PC-9 (cell line): ENCODE results near the gene WDR72. TPM values are rescaled to one million over a fixed set of nuclear protein-coding genes. Genes with fewer than 3 reads are reported as not detected.

Source experiments
- BruUV-seq: library from RNA; stranded (reverse); fragments of 400-500 nt; replicated peaks from 2 replicates; lab custom pipeline; 2021; lab: Mats Ljungman, UMichigan
- CTCF ChIA-PET: fragments of 300-600 bp; sonication (Branson Sonifier 250); formaldehyde crosslinking; loops from one replicate; lab custom pipeline; 2022; ENCODE audit warnings: antibody characterized with exemption; lab: Charles Lee
- POLR2A ChIA-PET: fragments of 300-600 bp; sonication (Branson Sonifier 250); formaldehyde crosslinking; loops from one replicate; lab custom pipeline; 2022; ENCODE audit warnings: antibody characterized with exemption; ENCODE audit not compliant: unreplicated experiment; lab: Charles Lee
- DNase-seq, 2 experiments: peaks; one replicate each; pipeline versions ENCODE4 v3.0.0 to v3.0.0-alpha.2; 2015 to 2022; ENCODE audit warnings: mixed read lengths in 1 of 2
- H2AFZ ChIP-seq: fragments of 200-600 bp; sonication (generic); 2 replicates; pipeline ENCODE4 v1.8.1; 2017; ENCODE audit warnings: antibody characterized with exemption
- H3F3A ChIP-seq: fragments of 200-600 bp; sonication (generic); 2 replicates; pipeline ENCODE4 v1.8.1; 2017; ENCODE audit warnings: antibody characterized with exemption, mild to moderate bottlenecking, low read depth; ENCODE audit not compliant: insufficient read depth
- H3K27ac ChIP-seq: fragments of 200-600 bp; sonication (generic); 2 replicates; pipeline ENCODE4 v1.6.1; 2016; ENCODE audit warnings: mixed run types
- H3K27me3 ChIP-seq: fragments of 200-600 bp; sonication (generic); 2 replicates; pipeline ENCODE4 v1.6.1; 2016; ENCODE audit warnings: low read depth, mixed run types; ENCODE audit not compliant: insufficient read depth
- H3K36me3 ChIP-seq: fragments of 200-600 bp; sonication (generic); 2 replicates; pipeline ENCODE4 v1.6.1; 2016; ENCODE audit warnings: low read depth, mixed run types
- H3K4me1 ChIP-seq: fragments of 200-600 bp; sonication (generic); replicated peaks from 2 replicates; pipeline ENCODE4 v1.6.1; 2016; ENCODE audit warnings: mixed run types; ENCODE audit not compliant: insufficient read depth
- H3K4me2 ChIP-seq: fragments of 200-600 bp; sonication (generic); 2 replicates; pipeline ENCODE4 v1.6.1; 2017; ENCODE audit warnings: mixed run types
- H3K4me3 ChIP-seq: fragments of 200-600 bp; sonication (generic); 2 replicates; pipeline ENCODE4 v1.6.1; 2016; ENCODE audit warnings: mixed run types
- H3K79me2 ChIP-seq: fragments of 200-600 bp; sonication (generic); 2 replicates; pipeline ENCODE4 v1.6.1; 2017; ENCODE audit warnings: low read depth, mixed run types
- H3K9me2 ChIP-seq: fragments of 200-600 bp; sonication (generic); 2 replicates; pipeline ENCODE4 v1.8.1; 2017; ENCODE audit warnings: mild to moderate bottlenecking; ENCODE audit not compliant: insufficient read depth
- H3K9me3 ChIP-seq: fragments of 200-600 bp; sonication (generic); 2 replicates; pipeline ENCODE4 v1.8.1; 2016; ENCODE audit warnings: low read depth; ENCODE audit not compliant: insufficient read depth
- H4K20me1 ChIP-seq: fragments of 200-600 bp; sonication (generic); 2 replicates; pipeline ENCODE4 v1.8.1; 2017; ENCODE audit not compliant: insufficient read depth
- CTCF ChIP-seq: fragments of 200-600 bp; sonication (generic); conservative IDR thresholded peaks from 2 replicates; pipeline ENCODE4 v1.6.1; 2017; ENCODE audit warnings: mixed run types, antibody characterized with exemption, mild to moderate bottlenecking, moderate library complexity
- EZH2 ChIP-seq: fragments of 200-600 bp; sonication (generic); IDR thresholded peaks from 2 replicates; pipeline ENCODE4 v1.8.0; 2017; ENCODE audit warnings: antibody characterized with exemption, low read depth
- intact Hi-C: fragments of 100-400 bp; cut with micrococcal nuclease; formaldehyde crosslinking; loops from one replicate; pipeline ENCODE4 v1.10.0; 2022; ENCODE audit not compliant: unreplicated experiment
- total RNA-seq: library from RNA; stranded (reverse); gene quantifications from 2 replicates; pipeline ENCODE4 v1.2.3, GENCODE V29; 2021

WDR72 gene
- total RNA-seq, 1 experiment from 2014 or later: 1.9 TPM

- Histone ChIP-seq H3K9me2 (no peaks in the 10 kb centered on the region), H3K36me3 (no peaks in the 10 kb centered on the region), H3K4me2 (no peak overlapping the region), H3K27ac (no peak overlapping the region), H3K4me3 (no peak overlapping the region), H3K9me3 (no peaks in the 10 kb centered on the region), H3F3A (no peaks in the 10 kb centered on the region), H3K27me3 (no peaks in the 10 kb centered on the region), H3K79me2 (no peaks in the 10 kb centered on the region), H4K20me1 (no peaks in the 10 kb centered on the region), H3K4me1 (no peaks in the 10 kb centered on the region), H2AFZ (no peak overlapping the region)
- no TSS peak for BruUV-seq
- intact Hi-C loops: no loop called here
- POLR2A ChIA-PET: no interaction called here
- TF ChIP-seq CTCF (no peak), EZH2 (no peak)
- CTCF ChIA-PET: no interaction called here
- DNase-seq: no peak
These were observed 78.4 kb downstream of the WDR72 start for GRCh38 chr15:53681056-53681455.

GRCh38 chr15:53675832-53676231 is 83.6 kb downstream of the WDR72 start:
- no peaks in the 10 kb centered on the region for H3K9me2 ChIP-seq
- no peak overlapping the region for H3K4me2 ChIP-seq
- no peak for TF ChIP-seq EZH2
- ChIA-PET POLR2A (no interaction called here), CTCF (no interaction called here)
- H3K27me3 ChIP-seq: no peaks in the 10 kb centered on the region
- no TSS peak for BruUV-seq
- H2AFZ ChIP-seq: no peak overlapping the region
- no peaks in the 10 kb centered on the region for H3K79me2 ChIP-seq
- H3K27ac ChIP-seq: no peak overlapping the region
- no peaks in the 10 kb centered on the region for H3F3A ChIP-seq
- no peak overlapping the region for H3K4me3 ChIP-seq
- DNase-seq: no peak
- intact Hi-C loops: no loop called here
- no peaks in the 10 kb centered on the region for H3K4me1 ChIP-seq
- no peaks in the 10 kb centered on the region for H3K9me3 ChIP-seq
- no peaks in the 10 kb centered on the region for H3K36me3 ChIP-seq
- no peaks in the 10 kb centered on the region for H4K20me1 ChIP-seq

GRCh38 chr15:53671545-53671944 is 87.9 kb downstream of the WDR72 start:
- Histone ChIP-seq H3K9me2 (no peaks in the 10 kb centered on the region), H3K27me3 (no peaks in the 10 kb centered on the region), H3K27ac (no peak overlapping the region), H3K79me2 (no peaks in the 10 kb centered on the region), H3K9me3 (no peaks in the 10 kb centered on the region), H3K4me2 (no peak overlapping the region), H3K36me3 (no peaks in the 10 kb centered on the region), H3K4me3 (no peak overlapping the region), H3F3A (no peaks in the 10 kb centered on the region), H3K4me1 (no peaks in the 10 kb centered on the region), H2AFZ (no peak overlapping the region), H4K20me1 (no peaks in the 10 kb centered on the region)
- POLR2A ChIA-PET: no interaction called here
- no peak for TF ChIP-seq EZH2
- no peak for TF ChIP-seq CTCF
- intact Hi-C loops: no loop called here
- BruUV-seq: no TSS peak
- no peak for DNase-seq
- CTCF ChIA-PET: no interaction called here

- Histone ChIP-seq H3K27me3 (no peaks in the 10 kb centered on the region), H3K4me3 (no peak overlapping the region), H4K20me1 (no peaks in the 10 kb centered on the region), H3K4me1 (no peaks in the 10 kb centered on the region), H3K4me2 (no peak overlapping the region), H3K79me2 (no peaks in the 10 kb centered on the region), H3K36me3 (no peaks in the 10 kb centered on the region), H3F3A (no peaks in the 10 kb centered on the region), H3K9me2 (no peaks in the 10 kb centered on the region), H3K27ac (no peak overlapping the region), H3K9me3 (no peaks in the 10 kb centered on the region), H2AFZ (no peak overlapping the region)
- ChIA-PET CTCF (no interaction called here), POLR2A (no interaction called here)
- TF ChIP-seq CTCF: no peak
- no peak for TF ChIP-seq EZH2
- BruUV-seq: no TSS peak
- intact Hi-C loops: no loop called here
- DNase-seq: no peak
These were observed 88.8 kb downstream of the WDR72 start for GRCh38 chr15:53670701-53671100.
